ENCODE results near the gene CGREF1.

GRCh38 chr2:27095427-27095744 lies 23.5 kb downstream of the CGREF1 start:
- TF ChIP-seq EZH2 (IDR thresholded peaks at IDR 0.05; ENCODE audit: borderline replicate concordance, low read depth, low read length, severe bottlenecking) (no peak), CTCF (IDR thresholded peaks at IDR 0.05; ENCODE audit: borderline replicate concordance, extremely low read depth, low read length, poor library complexity, severe bottlenecking) (no peak)

Data from DND-41 (cell line).